ENCODE data around the gene CPT2. TPM values are rescaled to one million over a fixed set of nuclear protein-coding genes. Genes with fewer than 3 reads are reported as not detected.

Gene CPT2
- total RNA-seq, 1 donor = 14.7 TPM

GRCh38 chr1:53250325-53250724 lies 53.7 kb downstream of the CPT2 start:
- no peak overlapping the region for H3K4me3 ChIP-seq (ENCODE audit: low read depth, low read length)
- DNase-seq (ENCODE audit: low read depth) = no peak
- TF ChIP-seq, protein P1, sequence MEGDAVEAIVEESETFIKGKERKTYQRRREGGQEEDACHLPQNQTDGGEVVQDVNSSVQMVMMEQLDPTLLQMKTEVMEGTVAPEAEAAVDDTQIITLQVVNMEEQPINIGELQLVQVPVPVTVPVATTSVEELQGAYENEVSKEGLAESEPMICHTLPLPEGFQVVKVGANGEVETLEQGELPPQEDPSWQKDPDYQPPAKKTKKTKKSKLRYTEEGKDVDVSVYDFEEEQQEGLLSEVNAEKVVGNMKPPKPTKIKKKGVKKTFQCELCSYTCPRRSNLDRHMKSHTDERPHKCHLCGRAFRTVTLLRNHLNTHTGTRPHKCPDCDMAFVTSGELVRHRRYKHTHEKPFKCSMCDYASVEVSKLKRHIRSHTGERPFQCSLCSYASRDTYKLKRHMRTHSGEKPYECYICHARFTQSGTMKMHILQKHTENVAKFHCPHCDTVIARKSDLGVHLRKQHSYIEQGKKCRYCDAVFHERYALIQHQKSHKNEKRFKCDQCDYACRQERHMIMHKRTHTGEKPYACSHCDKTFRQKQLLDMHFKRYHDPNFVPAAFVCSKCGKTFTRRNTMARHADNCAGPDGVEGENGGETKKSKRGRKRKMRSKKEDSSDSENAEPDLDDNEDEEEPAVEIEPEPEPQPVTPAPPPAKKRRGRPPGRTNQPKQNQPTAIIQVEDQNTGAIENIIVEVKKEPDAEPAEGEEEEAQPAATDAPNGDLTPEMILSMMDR (IDR thresholded peaks at IDR 0.05; ENCODE audit: insufficient read depth, low read length) = no peak

DNA sequence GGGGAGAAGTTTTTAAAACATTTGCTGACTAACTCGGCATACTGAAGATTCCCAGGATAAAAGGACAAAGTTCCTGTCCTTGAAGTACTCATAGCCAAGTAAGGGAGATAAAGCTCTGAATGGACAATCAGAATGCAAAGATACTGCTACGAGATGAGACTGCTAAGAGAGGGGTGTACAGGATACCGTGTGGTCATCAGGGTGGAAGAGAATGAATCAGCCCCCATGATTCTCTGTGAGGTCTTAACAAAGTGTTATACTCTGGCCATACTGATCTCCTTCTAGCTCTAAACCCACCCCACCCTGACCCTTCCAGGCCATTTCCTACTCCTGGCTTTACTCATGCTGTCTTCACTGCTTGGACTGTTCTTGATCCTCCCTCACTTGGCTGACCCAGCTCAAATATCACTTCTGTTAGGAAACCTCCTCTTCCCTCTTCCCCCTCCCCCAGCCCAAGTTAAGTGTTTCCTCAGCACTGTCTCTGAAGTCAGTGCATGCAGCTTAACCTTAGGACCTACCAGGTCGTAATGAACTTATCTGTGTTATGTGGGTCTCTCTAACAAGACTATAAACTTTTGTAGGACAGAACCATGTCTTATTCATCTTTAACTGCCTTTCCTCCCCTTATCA lies 57.5 kb downstream of the CPT2 start:
- TF ChIP-seq, protein P1 (IDR thresholded peaks at IDR 0.05; ENCODE audit: insufficient read depth, low read length) = no peak
- no peak overlapping the region for H3K4me3 ChIP-seq (ENCODE audit: low read depth, low read length)
- DNase-seq (ENCODE audit: low read depth) = peak; percentile 41

DNA sequence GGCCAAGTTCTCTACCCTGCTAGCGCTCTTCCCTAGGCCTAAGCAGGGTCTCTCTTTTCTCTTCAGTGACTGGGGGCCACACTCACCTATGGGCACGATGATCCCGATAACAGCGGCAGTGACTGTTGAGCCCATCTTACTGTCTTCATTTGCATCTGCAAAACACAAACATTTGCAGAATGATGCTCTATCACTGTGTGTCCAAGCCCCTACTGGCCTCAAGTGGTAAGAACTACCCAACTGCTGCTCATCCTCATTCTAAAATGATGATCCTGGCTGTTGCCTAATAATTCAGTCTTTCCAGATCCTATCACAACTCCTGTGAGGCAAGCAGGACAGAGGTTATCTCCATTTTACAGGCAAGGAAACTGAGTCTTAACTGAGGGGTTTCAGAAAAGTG lies 58.4 kb downstream of the CPT2 start:
- no peak for DNase-seq (ENCODE audit: low read depth)
- TF ChIP-seq, protein P1 (IDR thresholded peaks at IDR 0.05; ENCODE audit: insufficient read depth, low read length) = no peak

GRCh38 chr1:53256511-53257453 lies 60.2 kb downstream of the CPT2 start:
- TF ChIP-seq, protein P1 (IDR thresholded peaks at IDR 0.05; ENCODE audit: insufficient read depth, low read length) = no peak
- DNase-seq (ENCODE audit: low read depth) = no peak
- no peak overlapping the region for H3K4me3 ChIP-seq (ENCODE audit: low read depth, low read length)

More for the DNA sequence above, 58.4 kb downstream of the CPT2 start:
- no peak overlapping the region for H3K4me3 ChIP-seq (ENCODE audit: low read depth, low read length)

- TF ChIP-seq, protein P1 (IDR thresholded peaks at IDR 0.05; ENCODE audit: insufficient read depth, low read length) = no peak
- no peak for DNase-seq (ENCODE audit: low read depth)
Observed at GRCh38 chr1:53257454-53258081, 60.9 kb downstream of the CPT2 start.

DNA sequence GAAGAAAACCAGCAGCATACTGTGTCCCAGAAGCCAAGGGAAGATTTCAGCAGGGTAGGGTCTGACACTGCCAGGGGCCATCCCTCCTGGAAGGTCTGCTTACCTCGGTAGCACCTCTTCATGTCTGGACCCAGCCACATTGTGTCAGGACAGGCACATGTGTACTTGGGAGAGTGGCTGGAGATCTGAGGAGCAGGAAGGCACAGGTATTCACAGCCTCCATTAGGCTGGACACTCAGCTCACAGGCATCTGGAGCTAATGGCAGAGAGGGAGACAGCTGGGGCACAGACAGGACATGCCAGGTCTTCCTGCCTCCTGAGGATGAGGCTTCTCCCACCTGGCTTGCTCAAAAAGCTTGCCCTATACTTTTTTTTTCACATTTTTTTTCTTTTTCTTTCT lies 61.6 kb downstream of the CPT2 start:
- no peak overlapping the region for H3K4me3 ChIP-seq (ENCODE audit: low read depth, low read length)
- TF ChIP-seq, protein P1 (IDR thresholded peaks at IDR 0.05; ENCODE audit: insufficient read depth, low read length) = no peak

More at GRCh38 chr1:53257454-53258081, 60.9 kb downstream of the CPT2 start:
- H3K4me3 ChIP-seq (ENCODE audit: low read depth, low read length) = no peak overlapping the region

More for the DNA sequence above, 61.6 kb downstream of the CPT2 start:
- no peak for DNase-seq (ENCODE audit: low read depth)
